ENCODE data around the gene PCYT2. TPM values are rescaled to one million over a fixed set of nuclear protein-coding genes. Genes with fewer than 3 reads are reported as not detected.

Gene PCYT2
- total and polyA plus RNA-seq, 9 of the 15 experiments (the other 6 are each of a cell fraction or from before 2014, with no cell fraction given): 0.92 to 134 (median 82.5) TPM

DNA sequence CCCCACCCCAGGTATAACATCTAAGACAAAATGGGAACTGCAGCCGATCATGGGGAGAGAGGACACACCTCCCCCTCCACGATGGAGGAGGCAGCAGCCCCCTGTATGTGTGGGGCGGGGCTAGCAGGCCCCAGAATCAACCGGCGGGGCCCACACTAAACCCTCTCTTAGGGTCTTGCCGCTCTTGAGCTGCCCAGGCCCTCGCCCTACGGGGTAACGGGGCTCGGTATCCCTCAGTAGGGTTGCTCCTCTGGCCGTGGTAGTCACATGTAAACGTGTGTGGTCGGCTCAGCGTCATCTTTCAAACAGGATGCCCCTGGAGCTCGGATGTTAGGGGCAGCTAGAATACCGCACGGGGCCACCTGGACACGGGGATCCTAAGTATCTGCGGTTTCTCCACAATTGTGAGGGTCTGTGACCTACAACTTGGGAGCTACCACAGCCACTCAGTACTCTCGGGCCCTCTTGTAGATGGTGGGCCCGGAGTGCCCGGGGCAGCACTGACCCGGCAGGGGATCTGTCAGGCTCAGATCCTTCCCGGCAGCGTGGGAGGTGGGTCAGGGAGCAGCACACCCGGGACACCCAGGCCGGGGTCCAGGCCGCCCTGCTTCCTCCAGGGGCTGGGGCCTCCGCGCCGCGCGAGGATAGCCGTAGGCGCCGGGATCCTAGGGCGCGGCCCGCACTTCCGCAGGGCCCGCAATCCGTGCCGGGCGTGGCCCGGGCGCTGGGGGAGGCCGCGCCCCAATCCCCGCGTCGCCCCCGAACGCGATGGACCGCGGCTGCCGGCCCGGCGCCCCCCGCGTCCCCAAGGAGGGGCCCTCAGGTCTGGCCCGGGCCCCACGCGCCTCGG is 40.8 kb downstream of the PCYT2 start (continued):
- TF ChIP-seq RAD21 (CRISPR knock-in tag; conservative IDR thresholded peaks at IDR 0.05 in 1 of 2, IDR thresholded peaks at IDR 0.05 in 1 of 2) (no peak), ZNF76 (CRISPR knock-in tag; IDR thresholded peaks at IDR 0.05; ENCODE audit: borderline replicate concordance) (no peak), RBBP5 (IDR thresholded peaks at IDR 0.05; ENCODE audit: borderline replicate concordance, insufficient read depth, low read length, poor library complexity, severe bottlenecking) (no peak), TOE1 (IDR thresholded peaks at IDR 0.05; ENCODE audit: borderline replicate concordance) (no peak), TOE1 (CRISPR knock-in tag; IDR thresholded peaks at IDR 0.05; ENCODE audit: borderline replicate concordance, low read depth) (no peak), MAZ (CRISPR knock-in tag; conservative IDR thresholded peaks at IDR 0.05 in 1 of 2, IDR thresholded peaks at IDR 0.05 in 1 of 2) (peak in 1 of 2 experiments; percentile 40; a peak in 1 of 4 replicates), RB1 (IDR thresholded peaks at IDR 0.05; ENCODE audit: low read depth) (peak; percentile 60; the same call in 1 of the 2 replicates), CREBBP (IDR thresholded peaks at IDR 0.05; ENCODE audit: low read depth, low read length) (no peak), MYC (IDR thresholded peaks at IDR 0.05; ENCODE audit: low read depth, low read length) (no peak), MYC (CRISPR knock-in tag; IDR thresholded peaks at IDR 0.05; ENCODE audit: borderline replicate concordance, low read depth) (no peak), ZNF174 (CRISPR knock-in tag; IDR thresholded peaks at IDR 0.05) (no peak), NFE2L1 (tag; IDR thresholded peaks at IDR 0.05; ENCODE audit: borderline replicate concordance, low read depth) (no peak), ETV5 (CRISPR knock-in tag; IDR thresholded peaks at IDR 0.05; ENCODE audit: low read depth) (no peak), HEY1 (CRISPR knock-in tag; IDR thresholded peaks at IDR 0.05; ENCODE audit: borderline replicate concordance) (no peak), ZFP30 (CRISPR knock-in tag; IDR thresholded peaks at IDR 0.05; ENCODE audit: borderline replicate concordance) (no peak), DPF2 (IDR thresholded peaks at IDR 0.05) (no peak), RBM22 (IDR thresholded peaks at IDR 0.05; ENCODE audit: low read depth, low read length, poor library complexity, severe bottlenecking) (peak; percentile 84), CBX8 (IDR thresholded peaks at IDR 0.05; ENCODE audit: borderline replicate concordance, extremely low read depth, low read depth, low read length, poor library complexity, severe bottlenecking) (no peak)
- TF ChIP-seq, protein P1, sequence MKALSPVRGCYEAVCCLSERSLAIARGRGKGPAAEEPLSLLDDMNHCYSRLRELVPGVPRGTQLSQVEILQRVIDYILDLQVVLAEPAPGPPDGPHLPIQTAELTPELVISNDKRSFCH (CRISPR knock-in tag; IDR thresholded peaks at IDR 0.05): no peak
- TF ChIP-seq, protein P1 (tag; IDR thresholded peaks at IDR 0.05): 0 out of 2 replicates have a peak, but pooled peaks have one; percentile 38
- TF ChIP-seq, protein P2, sequence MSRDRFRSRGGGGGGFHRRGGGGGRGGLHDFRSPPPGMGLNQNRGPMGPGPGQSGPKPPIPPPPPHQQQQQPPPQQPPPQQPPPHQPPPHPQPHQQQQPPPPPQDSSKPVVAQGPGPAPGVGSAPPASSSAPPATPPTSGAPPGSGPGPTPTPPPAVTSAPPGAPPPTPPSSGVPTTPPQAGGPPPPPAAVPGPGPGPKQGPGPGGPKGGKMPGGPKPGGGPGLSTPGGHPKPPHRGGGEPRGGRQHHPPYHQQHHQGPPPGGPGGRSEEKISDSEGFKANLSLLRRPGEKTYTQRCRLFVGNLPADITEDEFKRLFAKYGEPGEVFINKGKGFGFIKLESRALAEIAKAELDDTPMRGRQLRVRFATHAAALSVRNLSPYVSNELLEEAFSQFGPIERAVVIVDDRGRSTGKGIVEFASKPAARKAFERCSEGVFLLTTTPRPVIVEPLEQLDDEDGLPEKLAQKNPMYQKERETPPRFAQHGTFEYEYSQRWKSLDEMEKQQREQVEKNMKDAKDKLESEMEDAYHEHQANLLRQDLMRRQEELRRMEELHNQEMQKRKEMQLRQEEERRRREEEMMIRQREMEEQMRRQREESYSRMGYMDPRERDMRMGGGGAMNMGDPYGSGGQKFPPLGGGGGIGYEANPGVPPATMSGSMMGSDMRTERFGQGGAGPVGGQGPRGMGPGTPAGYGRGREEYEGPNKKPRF (IDR thresholded peaks at IDR 0.05; ENCODE audit: low read depth, low read length): no peak
- TF ChIP-seq, protein P3, sequence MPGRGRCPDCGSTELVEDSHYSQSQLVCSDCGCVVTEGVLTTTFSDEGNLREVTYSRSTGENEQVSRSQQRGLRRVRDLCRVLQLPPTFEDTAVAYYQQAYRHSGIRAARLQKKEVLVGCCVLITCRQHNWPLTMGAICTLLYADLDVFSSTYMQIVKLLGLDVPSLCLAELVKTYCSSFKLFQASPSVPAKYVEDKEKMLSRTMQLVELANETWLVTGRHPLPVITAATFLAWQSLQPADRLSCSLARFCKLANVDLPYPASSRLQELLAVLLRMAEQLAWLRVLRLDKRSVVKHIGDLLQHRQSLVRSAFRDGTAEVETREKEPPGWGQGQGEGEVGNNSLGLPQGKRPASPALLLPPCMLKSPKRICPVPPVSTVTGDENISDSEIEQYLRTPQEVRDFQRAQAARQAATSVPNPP (IDR thresholded peaks at IDR 0.05; ENCODE audit: borderline replicate concordance, insufficient read depth, insufficient read length): no peak
